ENCODE data around the gene APOB.
A peak's percentile ranks its signal among the peaks of the same experiment; 100 is the strongest.

APOB gene

DNA sequence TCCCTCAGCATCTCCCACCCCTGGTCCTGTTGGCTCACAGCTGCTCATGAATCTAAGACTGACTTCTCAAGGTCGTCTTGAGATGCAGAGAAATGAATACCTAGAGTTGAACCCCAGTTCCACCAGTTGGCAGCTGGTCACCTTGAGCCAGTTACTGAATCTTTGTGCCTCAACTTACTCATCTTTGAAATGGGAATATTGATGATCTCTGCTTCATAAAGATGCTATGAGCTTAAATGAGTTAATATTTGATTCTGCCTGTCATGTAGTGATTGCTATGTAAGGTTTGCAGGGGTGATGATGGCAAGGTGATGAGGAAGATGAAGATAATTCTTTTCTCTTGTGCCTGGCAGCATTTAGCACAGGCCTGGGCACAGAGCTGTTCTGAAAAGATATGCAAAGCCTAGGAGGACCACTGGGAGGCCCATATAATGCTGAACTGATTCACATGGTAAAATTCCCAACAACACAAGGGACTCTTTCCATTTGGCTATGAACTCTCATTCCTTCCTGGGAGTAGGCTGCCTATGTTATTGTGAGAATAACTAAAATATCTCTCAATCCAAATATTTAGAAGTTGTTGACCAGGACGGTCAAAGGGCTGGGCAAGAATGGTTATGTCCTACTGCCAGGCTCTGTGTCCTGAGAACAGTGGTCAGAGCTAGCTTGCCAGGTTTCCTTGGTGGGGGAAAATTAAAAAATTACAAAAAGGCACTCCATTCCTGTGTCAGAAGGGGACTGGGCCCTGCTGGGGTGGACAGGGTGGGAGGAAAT is 70.9 kb downstream of the APOB start:
- no peak for DNase-seq

DNA sequence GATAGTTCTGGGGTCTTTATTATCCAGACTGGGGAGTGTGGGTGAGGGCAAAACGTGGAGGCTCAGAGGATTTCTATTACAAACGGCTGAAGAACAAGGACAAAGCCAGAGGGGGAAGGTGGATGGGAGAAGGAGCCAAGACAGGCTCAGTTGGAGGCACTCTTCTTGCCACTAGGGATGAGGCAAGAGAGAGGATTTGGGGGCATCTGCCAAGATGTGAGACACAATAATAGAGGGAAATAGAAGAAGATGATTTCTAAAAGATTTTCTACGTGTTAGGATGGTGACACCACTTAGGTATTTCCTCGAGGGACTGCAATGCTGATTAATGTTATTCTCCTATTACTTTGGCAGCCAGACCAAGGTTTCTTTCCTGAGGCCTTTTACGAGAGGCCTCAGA is 71.8 kb downstream of the APOB start:
- DNase-seq, result no peak

DNA sequence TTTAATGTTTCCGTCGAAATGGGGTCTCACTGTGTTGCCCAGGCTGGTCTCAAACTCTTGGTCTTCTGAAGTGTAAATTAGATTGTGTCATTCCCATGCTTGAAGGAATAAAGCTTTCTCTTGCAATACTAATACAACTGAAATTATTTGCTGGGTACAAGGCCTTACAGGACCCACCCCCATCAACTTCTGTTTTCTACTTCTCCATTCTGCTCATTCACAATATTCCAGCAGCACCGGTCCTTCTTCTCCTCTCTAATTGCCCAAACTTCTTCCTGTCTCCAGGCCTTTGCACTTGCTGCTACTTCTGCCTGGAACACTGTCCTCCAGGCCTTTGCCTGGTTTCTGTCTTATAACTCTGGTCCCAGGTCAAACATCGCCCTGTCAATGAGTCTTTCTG is 73.8 kb downstream of the APOB start:
- DNase-seq, result no peak

DNA sequence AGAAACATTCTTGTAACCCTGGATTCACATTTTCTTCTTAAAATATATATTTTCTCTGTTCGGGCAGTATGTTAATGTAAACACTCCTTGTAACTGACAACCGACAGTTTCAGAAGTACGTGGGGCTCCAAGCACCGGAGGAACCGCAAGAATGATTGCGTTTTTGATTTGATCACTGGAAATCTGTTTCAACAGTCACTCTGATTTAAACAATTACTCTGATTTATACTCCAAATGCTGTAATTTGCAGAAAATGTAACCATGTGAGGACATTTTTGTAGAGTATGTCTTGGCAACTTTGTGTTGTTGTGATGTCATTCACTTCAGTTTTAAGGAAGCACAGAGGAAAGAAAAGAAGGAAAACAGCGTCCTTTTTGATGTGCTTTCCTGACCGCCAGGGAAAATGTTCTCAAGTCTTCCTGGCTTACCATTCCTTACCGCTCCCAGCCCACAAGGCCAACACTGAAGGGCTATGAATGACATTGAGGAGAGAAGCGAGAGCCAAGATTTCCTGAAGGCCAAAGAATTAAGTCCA is 77.7 kb downstream of the APOB start:
- DNase-seq, result no peak

DNA sequence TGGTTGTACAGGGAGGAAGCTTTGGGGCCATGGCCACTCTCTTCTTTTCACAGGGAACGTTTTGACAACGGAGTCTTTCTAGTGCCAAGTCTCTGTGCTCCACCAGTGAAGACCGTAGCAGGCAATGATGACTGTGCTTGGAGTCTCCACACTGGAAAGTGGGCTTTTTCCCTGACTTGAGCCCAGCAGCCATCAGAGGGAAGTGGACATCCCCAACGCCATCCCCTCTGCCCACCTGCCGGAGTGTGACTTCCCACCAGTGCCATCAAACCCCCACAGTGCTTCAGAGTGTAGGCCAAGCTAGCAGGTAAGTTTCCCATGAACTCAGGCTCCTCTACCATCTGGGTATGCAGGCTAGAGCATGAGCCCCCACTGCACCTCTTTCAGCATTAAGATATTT is 78.7 kb downstream of the APOB start:
- DNase-seq, result no peak

DNA sequence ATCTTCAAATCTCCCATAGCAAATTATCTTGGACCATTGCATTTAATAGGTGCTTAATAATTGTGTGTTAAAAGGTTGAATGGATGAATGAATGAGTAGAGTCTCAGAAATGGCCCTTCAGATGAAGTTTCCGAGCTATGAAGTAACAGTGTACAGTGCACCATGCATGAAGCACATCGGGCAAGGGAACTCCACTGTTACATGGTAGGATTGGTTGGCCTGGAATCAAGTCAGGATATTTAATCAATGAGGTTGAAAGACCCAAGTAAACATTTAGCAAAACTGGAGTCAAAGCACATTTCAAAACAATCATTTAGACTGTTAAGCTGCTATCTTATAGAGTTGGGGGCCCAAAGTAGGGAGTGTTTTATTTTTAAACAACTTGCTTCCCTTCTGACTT is 80.0 kb downstream of the APOB start:
- DNase-seq, result no peak

DNA sequence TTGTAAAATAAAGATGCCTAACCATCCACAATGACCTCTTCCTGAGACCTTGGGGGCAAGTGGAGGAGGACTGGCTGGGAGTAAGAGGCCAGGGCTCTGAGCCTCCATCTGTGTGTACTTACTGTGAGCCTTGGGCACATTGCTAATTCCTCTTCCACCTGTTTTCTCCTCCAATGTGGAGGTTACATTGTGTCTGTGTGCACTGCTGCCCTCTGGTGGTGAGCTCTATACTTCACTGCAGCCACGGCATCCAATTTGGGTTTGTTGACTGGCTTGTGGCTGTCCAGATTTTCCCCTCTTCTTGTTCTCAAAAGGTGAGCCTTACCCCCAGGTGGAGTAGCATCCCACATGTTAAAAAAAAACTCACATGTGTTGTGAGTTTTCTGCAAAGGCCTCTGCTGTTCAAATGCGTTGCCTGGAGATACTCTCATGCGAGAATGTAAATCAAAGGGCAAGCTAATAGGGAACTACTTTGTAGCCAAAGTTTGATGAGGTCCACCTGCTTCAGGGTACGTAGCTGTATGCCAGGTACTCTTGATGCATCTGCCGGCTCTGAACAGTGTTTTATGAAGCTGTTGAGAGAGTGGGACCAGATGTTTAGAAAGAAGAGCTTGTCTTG is 80.8 kb downstream of the APOB start:
- peak; percentile 55 for DNase-seq

DNA sequence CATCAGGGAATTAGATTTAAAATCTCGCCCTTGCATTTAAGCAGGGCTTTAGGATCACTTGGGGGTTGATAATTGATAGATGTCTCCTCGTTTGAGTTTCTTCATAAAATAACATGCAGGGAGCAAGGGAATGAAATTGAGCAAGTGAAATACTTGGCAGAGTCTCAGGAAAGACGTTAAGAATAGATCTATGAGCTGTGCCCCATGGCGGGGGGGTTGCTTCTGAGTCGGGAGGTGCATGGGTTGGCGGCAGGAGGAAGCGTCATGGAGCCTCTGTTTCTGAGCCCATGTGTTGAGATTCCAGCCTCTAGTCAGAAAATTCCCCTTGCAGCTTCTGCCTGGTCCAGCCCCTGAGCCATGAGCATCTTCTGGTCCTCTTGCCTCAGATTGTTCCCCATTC is 82.0 kb downstream of the APOB start:
- no peak for DNase-seq

DNA sequence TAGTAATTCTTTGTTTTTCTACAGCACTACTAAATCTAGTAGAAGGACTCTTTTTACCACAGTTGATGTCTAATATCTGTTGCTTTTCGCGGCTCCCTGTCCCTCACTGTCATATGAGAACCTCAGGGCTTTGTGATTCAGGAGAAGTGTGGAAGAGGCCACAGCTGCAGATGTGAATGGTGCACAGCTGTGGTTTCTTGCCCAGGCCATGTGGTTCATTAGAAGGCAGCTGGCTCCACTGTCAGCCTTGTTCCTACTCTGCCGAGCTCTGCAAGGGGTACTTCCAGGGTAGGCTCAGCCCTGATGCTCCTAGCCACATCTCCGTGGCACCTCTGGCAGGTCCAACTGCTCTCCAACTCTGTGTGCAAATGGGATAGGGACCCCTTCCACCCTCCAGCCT is 83.9 kb downstream of the APOB start:
- no peak for DNase-seq

DNA sequence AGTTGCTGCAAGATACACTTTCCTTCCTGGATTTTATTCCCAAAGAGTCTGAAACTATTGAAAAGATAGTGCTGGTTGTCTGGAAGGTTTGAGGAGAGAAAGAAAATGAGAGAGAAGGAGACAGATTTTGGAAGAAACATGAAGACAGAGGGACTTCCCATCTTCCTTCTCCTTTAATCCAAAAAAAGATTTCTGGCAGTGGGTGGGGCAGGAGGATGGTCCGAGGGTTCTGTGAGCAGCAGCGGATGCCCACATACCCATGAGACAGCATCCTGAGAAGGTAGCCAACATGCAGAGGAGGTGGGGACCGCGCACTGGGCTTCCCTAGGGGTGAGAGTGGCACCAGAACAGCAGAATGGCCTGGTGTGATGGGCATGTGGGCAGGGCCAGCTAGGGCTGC is 84.6 kb downstream of the APOB start:
- DNase-seq, result no peak

DNA sequence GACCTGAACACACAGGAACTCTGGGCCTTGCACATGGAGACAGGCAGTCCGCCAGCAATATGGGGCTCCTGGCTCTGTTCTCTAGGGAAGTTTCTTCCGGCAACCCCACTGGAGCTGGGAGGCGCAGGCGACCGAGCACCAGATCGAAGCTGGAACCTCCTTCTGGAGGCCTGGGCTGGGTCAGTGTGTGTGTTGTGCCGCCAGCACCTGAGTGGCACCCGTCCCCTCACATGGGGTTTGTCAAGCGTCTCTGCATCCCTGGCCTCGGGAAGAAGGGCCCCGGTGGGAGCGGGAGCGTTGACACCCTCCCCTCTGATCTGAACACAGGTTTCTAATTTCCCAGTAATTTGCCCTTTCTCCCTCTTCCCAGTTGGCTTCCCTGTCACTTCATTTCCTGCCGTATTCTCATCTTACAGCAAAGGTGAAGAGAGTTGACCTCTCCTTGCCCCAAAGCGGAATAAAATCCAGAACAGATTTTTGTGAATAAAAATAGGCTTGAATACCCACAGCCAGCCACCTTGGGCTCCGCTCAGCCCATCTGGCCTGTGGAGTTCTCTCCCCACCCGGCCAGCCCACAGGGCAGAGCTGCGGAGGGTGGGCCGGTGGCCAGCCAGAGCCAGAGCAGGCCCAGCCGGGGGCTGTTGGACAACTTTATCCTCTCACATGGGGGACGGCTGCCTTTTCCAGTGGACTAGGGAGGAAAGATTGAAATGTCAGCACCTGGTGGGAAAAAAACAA is 85.9 kb downstream of the APOB start:
- no peak for DNase-seq

DNA sequence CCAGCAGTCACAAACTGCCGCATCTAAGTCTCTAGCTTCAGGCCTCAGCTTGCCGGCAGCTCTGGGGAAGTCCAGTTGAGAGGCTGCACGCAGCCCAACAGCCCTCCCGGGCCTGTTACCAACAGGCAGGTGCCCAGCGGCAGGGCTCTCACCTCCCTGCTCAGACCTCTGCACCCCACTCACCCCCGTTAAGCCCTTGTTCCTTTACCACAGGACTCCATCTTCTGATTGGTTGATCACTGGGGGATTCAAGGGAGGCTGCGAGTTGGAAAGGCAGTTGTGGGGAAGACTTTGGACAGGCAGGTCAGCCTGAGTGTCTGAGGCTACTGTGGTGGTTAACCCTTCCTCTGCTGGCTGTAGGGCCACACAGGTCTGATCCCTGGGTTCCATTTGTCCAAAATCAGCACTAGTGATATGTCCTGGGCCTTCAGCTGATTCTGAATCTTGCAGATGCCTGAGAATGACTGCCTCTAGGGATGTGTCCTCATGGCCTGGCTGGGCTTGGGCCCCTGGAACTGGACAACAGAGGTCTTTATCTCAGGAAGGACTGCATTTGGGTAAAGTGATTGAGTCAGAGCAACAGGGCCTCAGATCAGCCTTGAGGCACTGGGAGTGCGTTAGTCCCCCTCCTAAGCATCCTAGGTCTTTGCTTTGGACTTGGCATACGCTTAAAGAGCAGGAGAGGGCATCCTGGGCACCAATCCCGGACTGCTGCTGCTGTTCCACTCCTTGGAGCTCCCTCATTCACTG is 88.4 kb downstream of the APOB start:
- no peak for DNase-seq

DNA sequence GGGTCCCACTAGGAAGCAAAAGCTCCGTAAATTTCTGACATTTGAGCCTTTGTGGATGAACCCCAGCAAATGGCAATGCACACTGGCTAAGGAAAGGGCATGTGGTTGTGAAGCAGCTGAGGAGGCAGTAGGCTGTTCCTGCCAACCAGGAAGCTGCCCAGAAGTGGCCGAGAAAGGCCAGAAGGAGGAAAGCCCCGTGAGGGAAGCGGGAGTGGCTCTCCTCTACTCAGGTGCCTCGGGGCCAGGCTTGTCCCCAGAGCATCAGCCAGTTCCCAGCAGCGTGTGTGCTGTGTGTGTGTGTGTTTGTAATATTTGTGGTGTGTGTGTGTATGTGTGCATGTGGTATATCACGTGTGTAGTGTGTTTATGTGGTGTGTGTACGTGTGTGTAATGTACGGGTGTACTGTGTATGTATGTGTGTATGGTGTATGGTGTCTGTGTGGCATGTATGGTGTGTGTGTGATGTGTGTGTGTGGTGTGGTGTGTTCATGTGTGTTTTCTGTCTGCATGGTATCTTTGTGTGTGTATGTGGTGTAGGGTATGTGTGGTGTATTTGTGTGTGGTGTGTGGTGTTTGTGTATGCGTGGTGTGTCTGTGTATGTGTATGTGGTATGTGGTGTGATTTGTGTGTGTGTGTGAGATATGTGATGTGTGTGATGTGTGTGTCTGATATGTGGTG is 90.6 kb downstream of the APOB start:
- no peak for DNase-seq

All from EL (cell line).